Activated B cell treated with CpG ODN at 0.5 μM for 24 hours (primary cell): Measurements from ENCODE around the gene GOLGA3. TPM values are rescaled to one million over a fixed set of nuclear protein-coding genes. Genes with fewer than 3 reads are reported as not detected.

Source experiments
- ATAC-seq: fragments of 200-7000 bp; cut with Tn5 transposase; one replicate; pipeline ENCODE4 v1.10.0; 2021; ENCODE audit warnings: low read depth, mild to moderate bottlenecking, moderate library complexity
- CTCF ChIA-PET: fragments of 350-600 bp; sonication (Branson Sonifier 250); formaldehyde crosslinking; loops from one replicate; lab custom pipeline; 2021; ENCODE audit warnings: antibody characterized with exemption; lab: Charles Lee
- POLR2A ChIA-PET: fragments of 350-600 bp; sonication (Branson Sonifier 250); formaldehyde crosslinking; loops from one replicate; lab custom pipeline; 2021; ENCODE audit warnings: antibody characterized with exemption; lab: Charles Lee
- DNase-seq: peaks from one replicate; pipeline ENCODE4 v3.0.0; 2022
- H3K27ac Mint-ChIP-seq: one replicate; pipeline ENCODE4 v1.8.0; 2020; ENCODE audit warnings: mixed read lengths
- H3K27me3 Mint-ChIP-seq: one replicate; pipeline ENCODE4 v1.8.0; 2021; ENCODE audit warnings: mixed read lengths
- H3K36me3 Mint-ChIP-seq: one replicate; pipeline ENCODE4 v1.8.0; 2021; ENCODE audit warnings: low read depth, mixed read lengths
- H3K4me1 Mint-ChIP-seq: one replicate; pipeline ENCODE4 v1.8.0; 2021; ENCODE audit warnings: mixed read lengths
- H3K4me3 Mint-ChIP-seq: one replicate; pipeline ENCODE4 v1.8.0; 2020; ENCODE audit warnings: mild to moderate bottlenecking, mixed read lengths
- H3K9me3 Mint-ChIP-seq: one replicate; pipeline ENCODE4 v1.8.0; 2020; ENCODE audit warnings: mixed read lengths
- CTCF ChIP-seq: fragments of 200-600 bp; IDR thresholded peaks from one replicate; pipeline ENCODE4 v1.8.0; 2022; ENCODE audit warnings: antibody characterized with exemption, mild to moderate bottlenecking
- intact Hi-C: fragments of 100-400 bp; cut with micrococcal nuclease; formaldehyde crosslinking; loops from one replicate; pipeline ENCODE4 v1.15.1; 2024
- total RNA-seq: library from RNA; stranded (reverse); gene quantifications from 2 replicates; pipeline ENCODE4 v1.2.3, GENCODE V29; 2022

The GOLGA3 gene
- total RNA-seq, 1 donor from 2014 or later = 52.4 TPM

DNA sequence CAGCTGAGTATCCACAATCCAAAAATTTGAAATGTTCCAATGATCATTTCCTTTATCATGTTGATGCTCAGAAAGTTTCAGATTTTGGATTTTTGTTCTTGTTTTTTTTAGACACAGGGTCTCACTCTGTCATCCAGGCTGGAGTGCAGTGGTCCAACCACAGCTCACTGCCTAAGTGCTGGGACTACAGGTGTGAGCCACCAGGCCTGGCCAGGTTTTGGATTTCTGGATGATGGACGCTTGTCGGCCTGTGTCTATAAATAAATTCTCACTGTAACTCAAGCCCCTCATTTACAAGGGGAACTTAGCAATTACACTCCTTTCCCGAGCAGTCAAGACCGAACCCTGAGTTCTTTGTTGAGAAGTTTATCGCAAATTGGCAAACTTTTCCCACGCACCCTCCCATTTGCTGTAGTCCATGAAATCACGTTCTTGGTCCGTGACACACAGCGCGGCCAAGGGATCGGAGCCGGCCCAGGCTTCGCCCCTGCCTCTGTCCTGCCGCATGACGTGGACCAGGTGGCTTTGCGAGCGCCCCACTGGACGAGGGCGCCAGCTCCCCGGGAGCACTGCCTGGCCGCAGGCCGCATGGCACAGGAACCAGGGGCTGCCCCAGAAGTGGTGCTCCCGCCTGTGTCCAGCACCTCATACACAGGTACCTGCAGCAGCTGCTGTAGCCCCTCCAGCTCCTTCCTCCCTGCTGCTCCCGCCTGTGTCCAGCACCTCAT, 53.0 kb downstream of the GOLGA3 start:
- Mint-ChIP-seq H3K36me3 (peaks cover 66% of the 10 kb centered on the region), H3K27me3 (no peaks in the 10 kb centered on the region), H3K4me1 (peaks cover 26% of the 10 kb centered on the region), H3K9me3 (no peaks in the 10 kb centered on the region), H3K4me3 (no peak overlapping the region), H3K27ac (no peak overlapping the region)
- POLR2A ChIA-PET = interaction anchor here (0.6 kb wide), 1 partner anchor 143 kb away, joined by 6 read pairs; no protein-coding TSS in a partner anchor
- CTCF ChIA-PET = interaction anchor here (0.6 kb wide), 1 partner anchor 21 kb away, joined by 3 read pairs; no protein-coding TSS in a partner anchor
- intact Hi-C loops = no loop called here
- no peak for DNase-seq
- TF ChIP-seq CTCF = no peak
- ATAC-seq = no peak

- intact Hi-C loops = loop anchor here (5.0 kb wide), 1 partner anchor 113 kb away; the partner anchor contains the start of gene CHFR
- ATAC-seq = no peak
- DNase-seq = no peak
- Mint-ChIP-seq H3K36me3 (peaks cover 58% of the 10 kb centered on the region), H3K27ac (peak overlapping the region; percentile 22), H3K9me3 (no peaks in the 10 kb centered on the region), H3K4me3 (no peak overlapping the region), H3K27me3 (no peaks in the 10 kb centered on the region), H3K4me1 (peaks cover 34% of the 10 kb centered on the region)
- CTCF ChIA-PET = no interaction called here
- POLR2A ChIA-PET = interaction anchor here (0.8 kb wide), 1 partner anchor 54 kb away, joined by 3 read pairs; the partner anchor contains the start of gene GOLGA3
- no peak for TF ChIP-seq CTCF
Measured at GRCh38 chr12:132774646-132775275, 53.9 kb downstream of the GOLGA3 start.

DNA sequence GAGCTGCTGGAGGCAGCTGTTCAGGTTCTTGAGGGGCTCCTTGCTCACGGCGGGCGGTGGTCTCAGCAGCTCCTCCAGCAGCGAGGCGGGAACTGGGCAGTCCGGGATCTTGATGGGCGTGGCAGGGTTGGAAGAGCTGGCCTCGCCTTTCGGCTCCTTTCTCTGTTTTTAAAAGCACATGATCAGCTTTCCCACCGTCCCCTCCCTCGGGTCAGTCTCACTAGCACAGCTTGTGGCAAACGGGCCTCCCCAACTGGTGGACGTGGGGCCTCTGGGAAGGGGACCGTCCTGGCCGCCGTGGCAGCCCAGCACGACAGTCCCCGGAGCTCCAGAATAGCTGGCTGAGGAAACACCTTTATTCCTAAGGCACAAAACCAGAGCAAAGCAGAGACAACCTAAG, 54.5 kb downstream of the GOLGA3 start:
- no peaks in the 10 kb centered on the region for H3K27me3 Mint-ChIP-seq
- H3K27ac Mint-ChIP-seq = peak overlapping the region; percentile 50
- TF ChIP-seq CTCF = no peak
- ChIA-PET CTCF (no interaction called here), POLR2A (interaction anchor here (0.8 kb wide), 1 partner anchor 55 kb away, joined by 3 read pairs; the partner anchor contains the start of gene GOLGA3)
- DNase-seq = no peak
- H3K4me1 Mint-ChIP-seq = peaks cover 40% of the 10 kb centered on the region
- no peak for ATAC-seq
- H3K9me3 Mint-ChIP-seq = no peaks in the 10 kb centered on the region
- intact Hi-C loops = loop anchor here (5.0 kb wide), 1 partner anchor 113 kb away; the partner anchor contains the start of gene CHFR
- H3K4me3 Mint-ChIP-seq = no peak overlapping the region
- H3K36me3 Mint-ChIP-seq = peaks cover 57% of the 10 kb centered on the region

DNA sequence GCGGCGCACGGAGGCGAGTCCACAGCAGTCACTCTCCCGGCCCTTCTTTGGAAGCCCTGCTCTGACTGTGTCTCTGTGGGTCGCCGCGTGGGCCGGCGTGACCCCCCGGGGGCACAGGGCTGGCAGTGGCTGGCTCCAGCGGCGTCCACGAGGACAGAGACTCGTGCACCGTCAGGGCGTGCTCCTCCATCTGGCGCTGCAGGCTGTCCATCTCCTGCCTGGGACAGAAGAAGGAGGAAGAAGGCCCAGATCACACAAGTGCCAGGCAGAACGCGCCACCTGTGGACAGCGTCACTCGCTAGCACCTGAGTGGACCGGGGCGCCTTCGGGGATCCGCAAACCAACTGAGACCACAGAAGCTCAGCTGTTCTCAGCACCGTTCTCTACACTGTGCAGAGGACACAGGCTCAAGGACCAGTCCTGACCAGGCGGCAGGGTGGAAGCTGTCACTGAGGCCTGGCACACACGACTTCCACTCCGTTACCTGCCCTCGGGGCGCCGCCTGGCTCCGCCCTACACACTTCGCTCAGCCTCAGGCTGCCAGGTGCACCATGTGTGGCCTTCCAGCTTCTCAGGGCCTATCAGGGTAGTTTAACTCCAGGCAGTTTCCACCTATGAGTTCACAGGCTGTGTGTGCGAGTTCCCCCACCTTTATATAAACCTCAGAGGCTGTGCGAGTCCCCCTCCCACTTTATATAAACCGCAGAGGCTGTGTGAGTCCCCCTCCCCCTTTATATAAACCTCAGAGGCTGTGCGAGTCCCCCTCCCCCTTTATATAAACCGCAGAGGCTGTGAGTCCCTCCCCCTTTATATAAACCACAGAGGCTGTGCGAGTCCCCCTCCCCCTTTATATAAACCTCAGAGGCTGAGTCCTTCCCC, 55.4 kb downstream of the GOLGA3 start:
- Mint-ChIP-seq H3K27me3 (no peaks in the 10 kb centered on the region), H3K9me3 (no peaks in the 10 kb centered on the region), H3K4me3 (no peak overlapping the region), H3K4me1 (peaks cover 49% of the 10 kb centered on the region), H3K36me3 (peaks cover 58% of the 10 kb centered on the region), H3K27ac (peak overlapping the region; percentile 94)
- intact Hi-C loops = loop anchor here (2.0 to 5.0 kb wide), 2 partner anchors 55 to 114 kb away; partner anchors contain the start of genes CHFR and GOLGA3
- no peak for DNase-seq
- ChIA-PET CTCF (interaction anchor here (1.2 kb wide), 1 partner anchor 11 kb away, joined by 6 read pairs; the partner anchor contains the start of gene ANKLE2), POLR2A (interaction anchor here (0.6 to 1.8 kb wide), 10 partner anchors 10 to 357 kb away, joined by 3 to 43 read pairs (median 7); partner anchors contain the start of genes ANKLE2, GOLGA3, PGAM5 and ZNF10)
- no peak for TF ChIP-seq CTCF
- ATAC-seq = no peak
